Mammary epithelial cell (primary cell): ENCODE results near the gene PRAMEF10.
"Not testable (repeated sequence)": the region's sequence is repeated elsewhere in the genome, so short reads cannot be mapped to it uniquely, and the experiment has no call there.

Source experiments
- CTCF ChIP-seq, 2 donors: IDR thresholded peaks in 1 of 2; conservative IDR thresholded peaks in 1 of 2; 2 replicates each; pipeline ENCODE4 v1.5.1; 2011 to 2012; ENCODE audit warnings: inconsistent platforms in 2 of 2, low read length in 2 of 2, mild to moderate bottlenecking in 2 of 2, control low read depth in 1 of 2, low read depth in 1 of 2; ENCODE audit not compliant: insufficient read depth in 1 of 2; ENCODE audit errors: extremely low read depth in 1 of 2
- EZH2 ChIP-seq: IDR thresholded peaks from 2 replicates; pipeline ENCODE4 v1.6.1; 2012; ENCODE audit warnings: low read length, inconsistent platforms, borderline replicate concordance

- not testable (repeated sequence) for TF ChIP-seq EZH2; CTCF (conservative IDR thresholded peaks at IDR 0.05 in 1 of 2, IDR thresholded peaks at IDR 0.05 in 1 of 2; ENCODE audit: extremely low read depth in 1 of 2, insufficient read depth in 1 of 2, low read depth in 1 of 2, low read length in 2 of 2)
These were observed at the start of gene PRAMEF10 for GRCh38 chr1:12898170-12898569.
